ENCODE results near the gene ATP6V0A4.
"Not testable (repeated sequence)": the region's sequence is repeated elsewhere in the genome, so short reads cannot be mapped to it uniquely, and the experiment has no call there.

The ATP6V0A4 gene

GRCh38 chr7:138822867-138823535, 25.0 kb upstream of the ATP6V0A4 start:
- DNase-seq (ENCODE audit: extremely low read depth, low read depth), result no peak
- no peak overlapping the region for H3K4me3 ChIP-seq (replicated peaks; ENCODE audit: low read depth, low read length)
- TF ChIP-seq, protein P1, sequence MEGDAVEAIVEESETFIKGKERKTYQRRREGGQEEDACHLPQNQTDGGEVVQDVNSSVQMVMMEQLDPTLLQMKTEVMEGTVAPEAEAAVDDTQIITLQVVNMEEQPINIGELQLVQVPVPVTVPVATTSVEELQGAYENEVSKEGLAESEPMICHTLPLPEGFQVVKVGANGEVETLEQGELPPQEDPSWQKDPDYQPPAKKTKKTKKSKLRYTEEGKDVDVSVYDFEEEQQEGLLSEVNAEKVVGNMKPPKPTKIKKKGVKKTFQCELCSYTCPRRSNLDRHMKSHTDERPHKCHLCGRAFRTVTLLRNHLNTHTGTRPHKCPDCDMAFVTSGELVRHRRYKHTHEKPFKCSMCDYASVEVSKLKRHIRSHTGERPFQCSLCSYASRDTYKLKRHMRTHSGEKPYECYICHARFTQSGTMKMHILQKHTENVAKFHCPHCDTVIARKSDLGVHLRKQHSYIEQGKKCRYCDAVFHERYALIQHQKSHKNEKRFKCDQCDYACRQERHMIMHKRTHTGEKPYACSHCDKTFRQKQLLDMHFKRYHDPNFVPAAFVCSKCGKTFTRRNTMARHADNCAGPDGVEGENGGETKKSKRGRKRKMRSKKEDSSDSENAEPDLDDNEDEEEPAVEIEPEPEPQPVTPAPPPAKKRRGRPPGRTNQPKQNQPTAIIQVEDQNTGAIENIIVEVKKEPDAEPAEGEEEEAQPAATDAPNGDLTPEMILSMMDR (IDR thresholded peaks at IDR 0.05; ENCODE audit: low read depth, low read length, missing control alignments), result no peak

DNA sequence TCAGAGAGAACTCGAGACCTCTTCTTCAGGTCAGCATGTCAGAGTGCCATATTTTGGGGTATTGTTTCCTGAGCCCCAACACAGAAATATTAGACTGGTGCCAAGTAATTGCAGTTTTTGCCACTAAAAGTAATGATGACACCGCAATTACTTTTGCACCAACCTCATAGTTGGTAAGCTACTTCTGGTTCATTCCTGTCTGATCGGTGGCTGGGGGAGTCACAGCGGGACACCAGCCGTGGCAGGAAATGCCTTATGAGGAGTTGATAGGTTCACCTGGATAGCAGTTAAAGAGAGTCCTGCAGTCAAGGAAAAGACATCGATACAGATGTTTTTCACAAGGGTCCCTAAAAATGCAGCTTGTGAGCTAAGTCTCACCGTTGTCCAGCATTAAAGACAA, 23.9 kb upstream of the ATP6V0A4 start:
- no peak overlapping the region for H3K4me3 ChIP-seq (replicated peaks; ENCODE audit: low read depth, low read length)

GRCh38 chr7:138819625-138820024, 21.6 kb upstream of the ATP6V0A4 start:
- TF ChIP-seq, protein P1 (IDR thresholded peaks at IDR 0.05; ENCODE audit: low read depth, low read length, missing control alignments), result no peak

More for the DNA sequence above, 23.9 kb upstream of the ATP6V0A4 start:
- no peak for DNase-seq (ENCODE audit: extremely low read depth, low read depth)
- TF ChIP-seq, protein P1 (IDR thresholded peaks at IDR 0.05; ENCODE audit: low read depth, low read length, missing control alignments), result no peak

DNA sequence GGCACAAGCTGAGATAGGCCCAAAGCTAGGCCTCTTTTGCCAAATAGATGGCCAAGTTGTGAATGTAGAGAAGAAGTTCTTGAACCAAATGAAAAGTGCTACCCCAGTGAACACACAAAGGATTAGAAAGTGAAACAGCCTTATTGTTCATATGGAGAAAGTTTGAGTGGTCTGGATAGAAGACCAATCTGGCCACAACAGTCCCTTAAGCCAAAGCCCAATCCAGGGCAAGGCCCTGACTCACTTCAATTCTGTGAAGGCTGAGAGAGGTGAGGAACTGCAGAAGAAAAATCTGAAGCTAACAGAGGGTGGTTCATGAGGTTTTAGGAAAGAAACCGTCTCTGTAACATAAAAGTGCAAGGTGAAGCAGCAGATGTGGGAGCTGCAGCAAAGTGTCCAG, 18.7 kb upstream of the ATP6V0A4 start:
- no peak overlapping the region for H3K4me3 ChIP-seq (replicated peaks; ENCODE audit: low read depth, low read length)
- DNase-seq (ENCODE audit: extremely low read depth, low read depth), result no peak
- TF ChIP-seq, protein P1 (IDR thresholded peaks at IDR 0.05; ENCODE audit: low read depth, low read length, missing control alignments), result no peak

More at GRCh38 chr7:138819625-138820024, 21.6 kb upstream of the ATP6V0A4 start:
- H3K4me3 ChIP-seq (replicated peaks; ENCODE audit: low read depth, low read length), result no peak overlapping the region
- no peak for DNase-seq (ENCODE audit: extremely low read depth, low read depth)

DNA sequence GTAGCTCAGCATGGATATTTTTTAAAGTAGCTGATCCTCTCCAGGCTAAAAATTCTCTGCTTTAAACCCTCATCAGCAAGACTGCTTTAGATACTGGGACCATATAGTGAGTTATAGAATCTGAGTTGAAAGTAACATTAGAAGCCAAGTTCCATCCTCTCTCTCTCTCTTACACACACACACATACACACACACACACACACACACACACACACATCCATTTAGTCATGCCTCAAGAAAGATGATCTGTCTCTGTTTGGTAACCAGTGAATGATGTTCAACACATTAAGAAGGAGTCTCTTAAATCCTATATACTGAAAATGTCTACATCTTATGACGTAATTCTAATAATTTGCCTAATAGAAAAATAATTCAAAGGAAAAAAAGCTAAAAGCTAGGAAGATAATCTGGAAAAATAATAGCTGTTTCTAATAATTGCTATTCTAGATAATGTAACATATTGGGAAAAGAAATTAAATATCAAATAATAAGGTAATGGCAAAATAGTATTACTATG, 16.9 kb upstream of the ATP6V0A4 start:
- TF ChIP-seq, protein P1 (IDR thresholded peaks at IDR 0.05; ENCODE audit: low read depth, low read length, missing control alignments), result no peak
- no peak for DNase-seq (ENCODE audit: extremely low read depth, low read depth)
- no peak overlapping the region for H3K4me3 ChIP-seq (replicated peaks; ENCODE audit: low read depth, low read length)

DNA sequence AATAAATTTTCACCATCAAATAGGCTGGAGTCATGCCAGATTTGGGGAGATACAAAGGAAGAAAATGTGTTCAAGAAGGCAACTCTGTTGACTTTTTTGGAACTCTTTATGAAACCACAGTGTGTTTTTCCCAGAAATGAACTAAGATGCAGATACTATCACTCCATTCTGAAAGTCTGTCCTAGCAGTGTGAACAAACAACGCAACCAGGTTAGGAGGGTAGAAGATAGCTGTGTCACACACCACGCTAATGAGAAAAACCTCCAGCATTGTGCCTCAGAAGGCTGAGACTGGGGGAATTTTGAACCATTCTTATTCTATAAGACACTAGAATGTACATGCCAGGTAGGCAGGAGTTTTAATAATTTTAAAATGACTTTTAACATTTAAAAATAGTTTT, 15.9 kb upstream of the ATP6V0A4 start:
- no peak for DNase-seq (ENCODE audit: extremely low read depth, low read depth)
- TF ChIP-seq, protein P1 (IDR thresholded peaks at IDR 0.05; ENCODE audit: low read depth, low read length, missing control alignments), result no peak
- no peak overlapping the region for H3K4me3 ChIP-seq (replicated peaks; ENCODE audit: low read depth, low read length)

DNA sequence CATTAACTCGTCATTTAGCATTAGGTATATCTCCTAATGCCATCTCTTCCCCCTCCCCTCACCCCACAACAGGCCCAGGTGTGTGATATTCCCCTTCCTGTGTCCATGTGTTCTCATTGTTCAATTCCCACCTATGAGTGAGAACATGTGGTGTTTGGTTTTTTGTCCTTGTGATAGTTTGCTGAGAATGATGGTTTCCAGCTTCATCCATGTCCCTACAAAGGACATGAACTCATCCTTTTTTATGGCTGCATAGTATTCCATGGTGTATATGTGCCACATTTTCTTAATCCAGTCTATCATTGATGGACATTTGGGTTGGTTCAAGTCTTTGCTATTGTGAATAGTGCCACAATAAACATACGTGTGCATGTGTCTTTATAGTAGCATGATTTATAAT, 13.3 kb upstream of the ATP6V0A4 start:
- not testable (repeated sequence) for H3K4me3 ChIP-seq (replicated peaks; ENCODE audit: low read depth, low read length); DNase-seq (ENCODE audit: extremely low read depth, low read depth)
